BE2C (cell line): ENCODE measurements around the gene RAB3IL1.

Experiments
- DNase-seq: peaks from one replicate; pipeline ENCODE4 v3.0.0-alpha.2; 2020
- H3K27me3 ChIP-seq: fragments of 250-450 bp; sonication (Bioruptor Pico); 2 replicates; pipeline ENCODE4 v1.5.1; 2020; ENCODE audit warnings: mild to moderate bottlenecking
- H3K36me3 ChIP-seq: fragments of 250-450 bp; sonication (Bioruptor Pico); 2 replicates; pipeline ENCODE4 v1.5.1; 2020; ENCODE audit warnings: mild to moderate bottlenecking
- H3K4me1 ChIP-seq: fragments of 250-450 bp; sonication (Bioruptor Pico); 2 replicates; pipeline ENCODE4 v1.5.1; 2020
- H3K4me3 ChIP-seq: 2 replicates; pipeline ENCODE4 v1.5.1; 2011; ENCODE audit warnings: low read depth, low read length
- H3K9me3 ChIP-seq: fragments of 250-450 bp; sonication (Bioruptor Pico); 2 replicates; pipeline ENCODE4 v1.5.1; 2020
- TF ChIP-seq, protein P1 (sequence below): IDR thresholded peaks from 2 replicates; pipeline ENCODE4 v1.5.1; 2012; ENCODE audit warnings: mild to moderate bottlenecking, low read depth, low read length

RAB3IL1 gene

GRCh38 chr11:61911701-61912529 lies 5.5 kb downstream of the RAB3IL1 start:
- Histone ChIP-seq H3K4me3 (no peak overlapping the region), H3K36me3 (no peaks in the 10 kb centered on the region), H3K4me1 (no peaks in the 10 kb centered on the region), H3K9me3 (no peaks in the 10 kb centered on the region), H3K27me3 (no peaks in the 10 kb centered on the region)
- TF ChIP-seq, protein P1, sequence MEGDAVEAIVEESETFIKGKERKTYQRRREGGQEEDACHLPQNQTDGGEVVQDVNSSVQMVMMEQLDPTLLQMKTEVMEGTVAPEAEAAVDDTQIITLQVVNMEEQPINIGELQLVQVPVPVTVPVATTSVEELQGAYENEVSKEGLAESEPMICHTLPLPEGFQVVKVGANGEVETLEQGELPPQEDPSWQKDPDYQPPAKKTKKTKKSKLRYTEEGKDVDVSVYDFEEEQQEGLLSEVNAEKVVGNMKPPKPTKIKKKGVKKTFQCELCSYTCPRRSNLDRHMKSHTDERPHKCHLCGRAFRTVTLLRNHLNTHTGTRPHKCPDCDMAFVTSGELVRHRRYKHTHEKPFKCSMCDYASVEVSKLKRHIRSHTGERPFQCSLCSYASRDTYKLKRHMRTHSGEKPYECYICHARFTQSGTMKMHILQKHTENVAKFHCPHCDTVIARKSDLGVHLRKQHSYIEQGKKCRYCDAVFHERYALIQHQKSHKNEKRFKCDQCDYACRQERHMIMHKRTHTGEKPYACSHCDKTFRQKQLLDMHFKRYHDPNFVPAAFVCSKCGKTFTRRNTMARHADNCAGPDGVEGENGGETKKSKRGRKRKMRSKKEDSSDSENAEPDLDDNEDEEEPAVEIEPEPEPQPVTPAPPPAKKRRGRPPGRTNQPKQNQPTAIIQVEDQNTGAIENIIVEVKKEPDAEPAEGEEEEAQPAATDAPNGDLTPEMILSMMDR, result no peak
- DNase-seq, result no peak

DNA sequence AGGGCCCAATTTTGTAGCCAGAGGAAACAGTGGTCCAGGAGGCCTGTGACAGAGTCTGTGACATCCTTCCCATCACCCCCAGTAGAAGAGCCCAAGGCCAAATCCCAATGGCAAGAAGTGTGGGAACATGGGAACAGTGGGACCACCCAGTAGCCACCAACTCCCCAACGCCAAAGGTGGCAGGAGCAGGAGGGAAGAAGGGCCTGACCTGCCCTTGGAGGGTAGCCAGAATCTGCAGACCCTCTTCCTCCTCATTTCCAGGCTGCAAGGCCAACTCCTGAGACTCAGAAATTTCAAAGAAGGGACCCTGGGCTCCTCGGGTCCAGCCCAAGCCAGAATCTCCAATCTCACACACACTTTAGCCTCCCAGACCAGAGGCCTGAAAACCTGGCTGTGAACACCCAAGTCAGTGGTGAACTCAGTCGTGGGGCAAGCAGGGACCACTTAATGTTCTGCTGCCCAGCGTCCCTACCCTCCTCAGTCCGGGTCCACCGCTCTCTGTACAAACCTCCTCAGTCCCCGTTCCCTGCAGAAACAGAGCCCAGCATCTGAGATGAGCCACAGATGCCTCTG lies 6.2 kb downstream of the RAB3IL1 start:
- H3K4me1 ChIP-seq, result no peaks in the 10 kb centered on the region
- H3K36me3 ChIP-seq, result no peaks in the 10 kb centered on the region
- TF ChIP-seq, protein P1, result no peak
- H3K4me3 ChIP-seq, result no peak overlapping the region
- DNase-seq, result no peak
- no peaks in the 10 kb centered on the region for H3K27me3 ChIP-seq
- no peaks in the 10 kb centered on the region for H3K9me3 ChIP-seq

- H3K9me3 ChIP-seq, result no peaks in the 10 kb centered on the region
- no peaks in the 10 kb centered on the region for H3K27me3 ChIP-seq
- TF ChIP-seq, protein P1, result no peak
- H3K36me3 ChIP-seq, result no peaks in the 10 kb centered on the region
- H3K4me1 ChIP-seq, result no peaks in the 10 kb centered on the region
- no peak overlapping the region for H3K4me3 ChIP-seq
- DNase-seq, result no peak
Measured at GRCh38 chr11:61910187-61911127, 6.9 kb downstream of the RAB3IL1 start.

DNA sequence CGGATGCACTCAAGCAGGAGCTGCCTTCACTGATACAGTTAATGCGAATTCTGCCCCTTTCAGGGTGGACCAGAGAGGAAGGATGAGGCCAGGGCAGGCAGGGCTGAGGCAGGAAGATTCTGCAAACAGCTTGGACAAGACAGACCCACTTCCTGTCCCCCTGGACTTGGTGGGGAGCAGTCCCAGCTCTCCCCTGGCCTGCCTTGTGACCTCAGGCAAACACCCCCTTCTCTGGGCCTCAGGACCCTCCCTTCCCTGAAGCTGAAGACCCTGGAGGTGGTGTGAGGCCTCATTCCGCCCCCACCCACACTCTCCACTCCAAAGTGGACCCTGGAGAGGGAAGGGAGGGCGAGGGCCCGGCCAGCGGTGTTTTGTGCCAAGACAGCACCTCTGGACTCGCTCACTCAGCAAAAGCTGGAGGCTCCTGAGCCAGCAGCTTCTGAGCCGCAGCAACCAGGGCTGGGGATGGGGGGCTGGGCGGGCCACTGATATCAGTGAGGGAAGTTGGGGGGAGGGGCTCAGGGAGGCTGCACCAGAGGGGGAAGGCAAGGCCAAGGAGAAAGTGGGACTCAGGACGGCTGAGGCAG lies 8.5 kb downstream of the RAB3IL1 start:
- Histone ChIP-seq H3K4me3 (no peak overlapping the region), H3K27me3 (no peaks in the 10 kb centered on the region), H3K36me3 (no peaks in the 10 kb centered on the region), H3K4me1 (no peaks in the 10 kb centered on the region), H3K9me3 (no peaks in the 10 kb centered on the region)
- TF ChIP-seq, protein P1, result no peak
- DNase-seq, result no peak

DNA sequence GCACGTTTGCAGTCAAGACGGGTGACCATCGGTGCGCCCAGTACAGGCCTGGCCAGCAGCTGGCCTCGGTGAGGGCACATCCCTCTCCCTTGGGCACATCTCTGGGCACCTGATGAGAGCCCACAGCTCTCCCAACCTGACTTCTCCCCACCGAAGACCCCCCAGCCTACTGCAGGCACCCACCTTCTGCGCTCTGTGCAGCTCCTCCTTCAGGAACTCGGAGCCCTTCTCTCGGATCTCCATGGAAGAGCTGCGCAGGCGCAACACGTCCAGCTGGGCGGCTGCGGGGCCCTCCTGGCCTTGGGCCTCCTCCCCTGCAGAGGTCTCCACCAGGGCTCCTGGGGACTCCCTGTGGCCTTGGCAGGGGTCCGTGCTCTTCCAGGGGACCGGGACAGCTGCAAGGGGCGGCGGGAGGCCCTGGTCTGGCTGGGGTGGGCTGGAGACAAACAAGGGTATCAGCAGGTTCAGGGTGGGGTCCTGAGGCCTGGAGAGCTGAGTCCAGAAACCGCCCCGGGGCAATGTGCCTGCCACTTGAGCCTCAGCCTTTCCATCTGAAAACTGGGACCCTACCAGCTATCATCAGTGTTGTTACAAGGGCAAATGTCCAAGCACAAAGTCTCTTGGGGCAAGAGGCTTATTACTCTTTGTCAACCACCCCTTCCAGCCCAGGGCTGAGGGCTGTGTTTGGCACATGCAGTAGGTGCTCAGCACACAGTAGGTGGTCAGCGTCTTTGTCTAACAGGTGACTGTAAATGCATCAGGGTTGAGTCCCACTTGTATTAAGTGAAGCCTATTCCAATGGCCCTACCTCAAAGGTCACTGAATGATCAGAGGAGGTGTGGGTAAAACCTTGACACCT lies 9.3 kb downstream of the RAB3IL1 start:
- Histone ChIP-seq H3K4me1 (no peaks in the 10 kb centered on the region), H3K4me3 (no peak overlapping the region), H3K27me3 (no peaks in the 10 kb centered on the region), H3K9me3 (no peaks in the 10 kb centered on the region), H3K36me3 (no peaks in the 10 kb centered on the region)
- TF ChIP-seq, protein P1, result no peak
- no peak for DNase-seq
